ENCODE measurements around the gene NF2.

The NF2 gene

GRCh38 chr22:29673361-29674066 is 70.1 kb downstream of the NF2 start:
- DNase-seq = no peak

GRCh38 chr22:29674121-29674520 is 70.7 kb downstream of the NF2 start:
- DNase-seq = no peak

- no peak for DNase-seq
Measured at GRCh38 chr22:29679316-29679715, 75.9 kb downstream of the NF2 start.

GRCh38 chr22:29683536-29683935 is 80.1 kb downstream of the NF2 start:
- no peak for DNase-seq

- DNase-seq = no peak
Measured at GRCh38 chr22:29684244-29684643, 80.8 kb downstream of the NF2 start.

- DNase-seq = no peak
Measured at GRCh38 chr22:29689206-29689879, 85.9 kb downstream of the NF2 start.

- peak; percentile 36 for DNase-seq
Measured at GRCh38 chr22:29689880-29690213, 86.4 kb downstream of the NF2 start.

- no peak for DNase-seq
Measured at GRCh38 chr22:29690476-29690875, 87.0 kb downstream of the NF2 start.

GRCh38 chr22:29691636-29692326 is 88.3 kb downstream of the NF2 start:
- no peak for DNase-seq

GRCh38 chr22:29692327-29692640 is 88.9 kb downstream of the NF2 start:
- no peak for DNase-seq

- no peak for DNase-seq
Measured at GRCh38 chr22:29693161-29693560, 89.7 kb downstream of the NF2 start.

- DNase-seq = no peak
Measured at GRCh38 chr22:29693671-29694070, 90.2 kb downstream of the NF2 start.

GRCh38 chr22:29695129-29695926 is 91.9 kb downstream of the NF2 start:
- no peak for DNase-seq

GRCh38 chr22:29697853-29698598 is 94.6 kb downstream of the NF2 start:
- no peak for DNase-seq

- DNase-seq = no peak
Measured at GRCh38 chr22:29700206-29700899, 96.9 kb downstream of the NF2 start.

- DNase-seq = no peak
Measured at GRCh38 chr22:29700900-29701154, 97.4 kb downstream of the NF2 start.

GRCh38 chr22:29701155-29701999 is 97.9 kb downstream of the NF2 start:
- peak; percentile 13 for DNase-seq

GRCh38 chr22:29702000-29702930 is 98.8 kb downstream of the NF2 start:
- DNase-seq = no peak

- no peak for DNase-seq
Measured at GRCh38 chr22:29702931-29703501, 99.6 kb downstream of the NF2 start.
